SK-N-SH treated with all-trans-retinoic acid at 6 μM for 48 hours (cell line): ENCODE results near the gene MTCL1.

ENCODE experiments used
- ATAC-seq: fragments of 200-7000 bp; cut with Tn5 transposase; 3 replicates; pipeline ENCODE4 v1.9.1; 2020; ENCODE audit warnings: mild to moderate bottlenecking, moderate library complexity
- ARNTL ChIP-seq: fragments of 450-650 bp; formaldehyde crosslinking; IDR thresholded peaks from 2 replicates; pipeline ENCODE4 v1.5.0; 2020; ENCODE audit warnings: low read depth, mild to moderate bottlenecking, moderate library complexity, borderline replicate concordance
- BACH2 ChIP-seq: fragments of 250-450 bp; sonication (Bioruptor Pico); IDR thresholded peaks from 2 replicates; pipeline ENCODE4 v1.9.0; 2021; ENCODE audit warnings: mild to moderate bottlenecking, borderline replicate concordance
- CREB5 ChIP-seq: fragments of 250-450 bp; sonication (Bioruptor Pico); IDR thresholded peaks from 2 replicates; pipeline ENCODE4 v1.5.1; 2020; ENCODE audit warnings: low read depth, mild to moderate bottlenecking, moderate library complexity
- CSDC2 ChIP-seq: fragments of 250-450 bp; sonication (Bioruptor Pico); IDR thresholded peaks from 2 replicates; pipeline ENCODE4 v1.5.0; 2020; ENCODE audit warnings: mild to moderate bottlenecking, moderate library complexity
- ESRRG ChIP-seq: fragments of 250-450 bp; sonication (Bioruptor Pico); IDR thresholded peaks from 2 replicates; pipeline ENCODE4 v1.6.1; 2021; ENCODE audit warnings: mild to moderate bottlenecking
- GLIS3 ChIP-seq: fragments of 250-450 bp; sonication (Bioruptor Pico); IDR thresholded peaks from 2 replicates; pipeline ENCODE4 v1.5.0; 2020; ENCODE audit warnings: mild to moderate bottlenecking, moderate library complexity
- ISL1 ChIP-seq: fragments of 250-450 bp; sonication (Bioruptor Pico); IDR thresholded peaks from 2 replicates; pipeline ENCODE4 v2.1.2; 2022; ENCODE audit warnings: mild to moderate bottlenecking, moderate library complexity
- OSR1 ChIP-seq: fragments of 250-450 bp; sonication (Bioruptor Pico); IDR thresholded peaks from 2 replicates; pipeline ENCODE4 v1.8.0; 2022; ENCODE audit warnings: moderate library complexity, mild to moderate bottlenecking, inconsistent platforms
- POU6F1 ChIP-seq: fragments of 250-450 bp; sonication (Bioruptor Pico); IDR thresholded peaks from 2 replicates; pipeline ENCODE4 v1.8.0; 2021; ENCODE audit warnings: low read depth, mild to moderate bottlenecking, moderate library complexity, borderline replicate concordance
- PPARA ChIP-seq: fragments of 250-450 bp; sonication (Bioruptor Pico); IDR thresholded peaks from 2 replicates; pipeline ENCODE4 v1.5.0; 2020; ENCODE audit warnings: mild to moderate bottlenecking, borderline replicate concordance
- RARB ChIP-seq: fragments of 250-450 bp; sonication (Bioruptor Pico); IDR thresholded peaks from 2 replicates; pipeline ENCODE4 v1.8.0; 2021; ENCODE audit warnings: mild to moderate bottlenecking, moderate library complexity
- SNAI2 ChIP-seq: fragments of 250-450 bp; sonication (Bioruptor Pico); IDR thresholded peaks from 2 replicates; pipeline ENCODE4 v1.5.0; 2020; ENCODE audit warnings: mild to moderate bottlenecking, moderate library complexity
- TCF4 ChIP-seq: fragments of 250-450 bp; sonication (Bioruptor Pico); IDR thresholded peaks from 2 replicates; pipeline ENCODE4 v1.8.0; 2021; ENCODE audit warnings: mild to moderate bottlenecking, moderate library complexity, borderline replicate concordance
- TOX ChIP-seq: fragments of 250-450 bp; sonication (Bioruptor Pico); IDR thresholded peaks from 2 replicates; pipeline ENCODE4 v1.8.0; 2021; ENCODE audit warnings: mild to moderate bottlenecking, moderate library complexity, borderline replicate concordance
- TSHZ2 ChIP-seq: fragments of 250-450 bp; sonication (Bioruptor Pico); IDR thresholded peaks from 2 replicates; pipeline ENCODE4 v1.5.0; 2020; ENCODE audit warnings: mild to moderate bottlenecking, moderate library complexity
- ZC3H10 ChIP-seq: fragments of 250-450 bp; sonication (Bioruptor Pico); IDR thresholded peaks from 2 replicates; pipeline ENCODE4 v1.5.1; 2021; ENCODE audit warnings: mild to moderate bottlenecking, moderate library complexity
- ZFP3 ChIP-seq: fragments of 250-450 bp; sonication (Bioruptor Pico); IDR thresholded peaks from 2 replicates; pipeline ENCODE4 v1.5.0; 2020; ENCODE audit warnings: mild to moderate bottlenecking, moderate library complexity
- ZFP30 ChIP-seq: fragments of 450-650 bp; formaldehyde crosslinking; IDR thresholded peaks from 2 replicates; pipeline ENCODE4 v1.5.0; 2022; ENCODE audit warnings: mild to moderate bottlenecking, moderate library complexity
- ZNF565 ChIP-seq: fragments of 450-650 bp; formaldehyde crosslinking; conservative IDR thresholded peaks from 2 replicates; pipeline ENCODE4 v1.5.0; 2020; ENCODE audit warnings: low read depth, mild to moderate bottlenecking, moderate library complexity
- ZNF70 ChIP-seq: fragments of 450-650 bp; formaldehyde crosslinking; IDR thresholded peaks from 2 replicates; pipeline ENCODE4 v1.5.0; 2020; ENCODE audit warnings: mild to moderate bottlenecking, moderate library complexity
- ZNF8 ChIP-seq: fragments of 450-650 bp; formaldehyde crosslinking; IDR thresholded peaks from 2 replicates; pipeline ENCODE4 v1.5.0; 2020; ENCODE audit warnings: mild to moderate bottlenecking, moderate library complexity
- TF ChIP-seq, protein P1 (sequence below): fragments of 250-450 bp; sonication (Bioruptor Pico); IDR thresholded peaks from 2 replicates; pipeline ENCODE4 v1.5.1; 2021; ENCODE audit warnings: mild to moderate bottlenecking, moderate library complexity
- TF ChIP-seq, protein P2 (sequence below): fragments of 250-450 bp; sonication (Bioruptor Pico); IDR thresholded peaks from 2 replicates; pipeline ENCODE4 v1.8.0; 2020; ENCODE audit warnings: mild to moderate bottlenecking, moderate library complexity, borderline replicate concordance

MTCL1 gene

DNA sequence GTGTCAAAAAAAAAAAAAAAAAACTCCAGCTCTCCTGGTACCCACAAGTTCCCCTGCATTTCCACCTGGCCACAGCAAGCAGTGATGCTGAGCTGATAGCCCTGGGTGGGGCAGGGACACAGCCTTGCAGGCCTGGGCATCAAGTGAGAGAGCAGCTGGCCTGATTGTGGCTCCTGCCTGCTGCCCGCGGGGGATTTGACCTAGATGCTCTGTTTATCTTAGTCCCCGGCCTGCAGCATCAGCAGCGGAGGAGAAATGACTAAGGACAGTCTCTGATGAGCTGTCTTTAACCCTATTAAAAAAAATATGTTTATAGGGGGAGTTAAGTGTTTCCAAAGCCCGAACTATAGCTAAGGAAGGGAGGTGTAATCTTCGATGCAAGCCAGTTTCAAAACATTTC is 102.6 kb downstream of the MTCL1 start:
- TF ChIP-seq ZFP30 (CRISPR knock-in tag), result no peak
- no peak for TF ChIP-seq ISL1 (CRISPR knock-in tag)
- no peak for TF ChIP-seq RARB (CRISPR knock-in tag)
- no peak for TF ChIP-seq TCF4 (CRISPR knock-in tag)
- TF ChIP-seq OSR1 (CRISPR knock-in tag), result no peak
- TF ChIP-seq CSDC2 (CRISPR knock-in tag), result no peak
- no peak for TF ChIP-seq BACH2
- TF ChIP-seq GLIS3, result no peak
- TF ChIP-seq, protein P1, sequence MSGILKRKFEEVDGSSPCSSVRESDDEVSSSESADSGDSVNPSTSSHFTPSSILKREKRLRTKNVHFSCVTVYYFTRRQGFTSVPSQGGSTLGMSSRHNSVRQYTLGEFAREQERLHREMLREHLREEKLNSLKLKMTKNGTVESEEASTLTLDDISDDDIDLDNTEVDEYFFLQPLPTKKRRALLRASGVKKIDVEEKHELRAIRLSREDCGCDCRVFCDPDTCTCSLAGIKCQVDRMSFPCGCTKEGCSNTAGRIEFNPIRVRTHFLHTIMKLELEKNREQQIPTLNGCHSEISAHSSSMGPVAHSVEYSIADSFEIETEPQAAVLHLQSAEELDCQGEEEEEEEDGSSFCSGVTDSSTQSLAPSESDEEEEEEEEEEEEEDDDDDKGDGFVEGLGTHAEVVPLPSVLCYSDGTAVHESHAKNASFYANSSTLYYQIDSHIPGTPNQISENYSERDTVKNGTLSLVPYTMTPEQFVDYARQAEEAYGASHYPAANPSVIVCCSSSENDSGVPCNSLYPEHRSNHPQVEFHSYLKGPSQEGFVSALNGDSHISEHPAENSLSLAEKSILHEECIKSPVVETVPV (CRISPR knock-in tag), result no peak
- ATAC-seq, result no peak

DNA sequence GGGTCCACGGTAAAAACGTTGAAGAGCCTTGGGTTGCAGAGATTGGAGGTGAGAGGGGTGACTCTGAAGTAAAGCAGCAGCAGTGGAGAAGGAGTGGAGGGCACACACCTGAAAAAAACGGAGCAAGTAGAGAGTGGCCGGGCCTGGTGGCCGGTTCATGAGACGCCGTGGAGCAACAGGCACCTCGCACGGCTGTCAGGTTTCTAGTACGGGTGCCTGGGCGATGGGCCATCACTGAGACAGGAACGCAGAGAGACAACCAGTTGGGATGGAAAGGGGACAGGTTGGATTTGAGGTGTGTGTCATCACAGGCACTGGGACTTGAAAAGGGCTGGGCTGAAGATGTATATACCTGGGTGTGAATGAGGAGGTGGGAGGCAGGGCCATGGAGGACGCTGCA is 104.2 kb downstream of the MTCL1 start:
- no peak for ATAC-seq
- TF ChIP-seq ZC3H10 (CRISPR knock-in tag) (no peak), ZNF565 (CRISPR knock-in tag) (no peak), ZFP30 (CRISPR knock-in tag) (no peak), SNAI2 (CRISPR knock-in tag) (no peak), GLIS3 (no peak), ZFP3 (CRISPR knock-in tag) (no peak), ESRRG (CRISPR knock-in tag) (no peak), TSHZ2 (CRISPR knock-in tag) (no peak), PPARA (CRISPR knock-in tag) (no peak), RARB (CRISPR knock-in tag) (no peak), TOX (CRISPR knock-in tag) (no peak), TCF4 (CRISPR knock-in tag) (no peak), ZNF70 (CRISPR knock-in tag) (no peak), ZNF8 (CRISPR knock-in tag) (no peak), ISL1 (CRISPR knock-in tag) (no peak), CSDC2 (CRISPR knock-in tag) (no peak), POU6F1 (CRISPR knock-in tag) (no peak), BACH2 (no peak)
- TF ChIP-seq, protein P2, sequence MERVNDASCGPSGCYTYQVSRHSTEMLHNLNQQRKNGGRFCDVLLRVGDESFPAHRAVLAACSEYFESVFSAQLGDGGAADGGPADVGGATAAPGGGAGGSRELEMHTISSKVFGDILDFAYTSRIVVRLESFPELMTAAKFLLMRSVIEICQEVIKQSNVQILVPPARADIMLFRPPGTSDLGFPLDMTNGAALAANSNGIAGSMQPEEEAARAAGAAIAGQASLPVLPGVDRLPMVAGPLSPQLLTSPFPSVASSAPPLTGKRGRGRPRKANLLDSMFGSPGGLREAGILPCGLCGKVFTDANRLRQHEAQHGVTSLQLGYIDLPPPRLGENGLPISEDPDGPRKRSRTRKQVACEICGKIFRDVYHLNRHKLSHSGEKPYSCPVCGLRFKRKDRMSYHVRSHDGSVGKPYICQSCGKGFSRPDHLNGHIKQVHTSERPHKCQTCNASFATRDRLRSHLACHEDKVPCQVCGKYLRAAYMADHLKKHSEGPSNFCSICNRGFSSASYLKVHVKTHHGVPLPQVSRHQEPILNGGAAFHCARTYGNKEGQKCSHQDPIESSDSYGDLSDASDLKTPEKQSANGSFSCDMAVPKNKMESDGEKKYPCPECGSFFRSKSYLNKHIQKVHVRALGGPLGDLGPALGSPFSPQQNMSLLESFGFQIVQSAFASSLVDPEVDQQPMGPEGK, result no peak
- TF ChIP-seq, protein P1 (CRISPR knock-in tag), result no peak

DNA sequence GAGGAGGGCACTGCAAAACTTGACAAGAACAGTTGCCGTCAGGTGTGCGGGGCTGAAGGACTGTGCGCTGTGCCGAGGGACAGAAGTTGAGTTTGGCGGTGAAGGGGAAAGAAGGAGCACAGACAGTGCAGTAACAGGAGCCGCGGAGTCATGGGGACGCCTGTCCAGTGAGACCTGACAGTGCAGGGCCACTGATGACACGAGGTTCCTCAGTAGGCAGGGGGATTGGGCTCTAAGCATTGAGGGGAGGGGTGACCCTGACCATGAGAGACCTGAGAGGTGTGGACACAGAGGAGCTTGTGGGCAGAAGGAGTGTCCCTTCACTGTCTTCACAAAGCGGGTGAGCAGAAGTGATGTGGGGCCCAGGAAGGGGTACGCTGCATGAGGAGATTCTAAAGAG is 104.8 kb downstream of the MTCL1 start:
- TF ChIP-seq, protein P2, result no peak
- no peak for TF ChIP-seq CREB5
- no peak for TF ChIP-seq ARNTL
- no peak for TF ChIP-seq POU6F1 (CRISPR knock-in tag)
- no peak for TF ChIP-seq ZFP30 (CRISPR knock-in tag)
- no peak for TF ChIP-seq ESRRG (CRISPR knock-in tag)
- TF ChIP-seq, all 23 proteins: peak for 0
- no peak for ATAC-seq
